WTC11 (cell line): ENCODE data around the gene ZFHX3. TPM values are rescaled to one million over a fixed set of nuclear protein-coding genes. Genes with fewer than 3 reads are reported as not detected.

Experiments used
- ATAC-seq: fragments of 200-7000 bp; cut with Tn5 transposase; 2 replicates; pipeline ENCODE4 v1.10.0; 2021; ENCODE audit warnings: mild to moderate bottlenecking, moderate library complexity
- CTCF ChIA-PET: fragments of 300-600 bp; sonication (Branson Sonifier 250); formaldehyde crosslinking; loops from one replicate; lab custom pipeline; 2021; ENCODE audit warnings: antibody characterized with exemption; lab: Charles Lee
- POLR2A ChIA-PET: fragments of 350-600 bp; sonication (Branson Sonifier 250); formaldehyde crosslinking; loops from one replicate; lab custom pipeline; 2021; ENCODE audit warnings: antibody characterized with exemption; lab: Charles Lee
- DNase-seq: peaks from one replicate; pipeline ENCODE4 v3.0.0; 2021; ENCODE audit warnings: low spot score
- H3K27ac Mint-ChIP-seq: 2 replicates; pipeline ENCODE4 v1.8.0; 2021; ENCODE audit warnings: mixed read lengths
- H3K27me3 Mint-ChIP-seq: 2 replicates; pipeline ENCODE4 v1.8.0; 2021; ENCODE audit warnings: low read depth, mild to moderate bottlenecking, moderate library complexity, mixed read lengths
- H3K36me3 Mint-ChIP-seq: 2 replicates; pipeline ENCODE4 v1.8.0; 2021; ENCODE audit warnings: mixed read lengths
- H3K4me1 Mint-ChIP-seq: 2 replicates; pipeline ENCODE4 v1.8.0; 2022; ENCODE audit warnings: mixed read lengths
- H3K4me3 Mint-ChIP-seq: 2 replicates; pipeline ENCODE4 v1.8.0; 2021; ENCODE audit warnings: mild to moderate bottlenecking, moderate library complexity, mixed read lengths
- H3K9me3 Mint-ChIP-seq: 2 replicates; pipeline ENCODE4 v1.8.0; 2021; ENCODE audit warnings: mixed read lengths
- AR ChIP-seq: fragments of 250-450 bp; sonication (Bioruptor Pico); IDR thresholded peaks from 2 replicates; pipeline ENCODE4 v1.9.0; 2021; ENCODE audit warnings: mild to moderate bottlenecking
- ATF3 ChIP-seq: sonication (generic); formaldehyde crosslinking; conservative IDR thresholded peaks from 2 replicates; pipeline ENCODE4 v1.8.1; 2022; ENCODE audit warnings: mild to moderate bottlenecking, missing genetic modification reagents
- E2F1 ChIP-seq: sonication (generic); formaldehyde crosslinking; IDR thresholded peaks from 2 replicates; pipeline ENCODE4 v1.8.0; 2022; ENCODE audit warnings: mild to moderate bottlenecking, missing genetic modification reagents
- E2F4 ChIP-seq: sonication (generic); formaldehyde crosslinking; IDR thresholded peaks from 2 replicates; pipeline ENCODE4 v1.8.1; 2022; ENCODE audit warnings: low read depth, mild to moderate bottlenecking, moderate library complexity, missing genetic modification reagents, borderline replicate concordance
- EMX1 ChIP-seq: fragments of 250-450 bp; sonication (Bioruptor Pico); IDR thresholded peaks from 2 replicates; pipeline ENCODE4 v1.8.0; 2021; ENCODE audit warnings: mild to moderate bottlenecking
- FOXJ3 ChIP-seq: sonication (generic); formaldehyde crosslinking; IDR thresholded peaks from 2 replicates; pipeline ENCODE4 v1.9.0; 2021; ENCODE audit warnings: missing genetic modification reagents, mild to moderate bottlenecking, borderline replicate concordance
- KAT7 ChIP-seq: sonication (generic); formaldehyde crosslinking; IDR thresholded peaks from 2 replicates; pipeline ENCODE4 v1.8.1; 2023; ENCODE audit warnings: missing genetic modification reagents, mild to moderate bottlenecking, borderline replicate concordance
- MLX ChIP-seq: sonication (generic); formaldehyde crosslinking; IDR thresholded peaks from 2 replicates; pipeline ENCODE4 v1.8.1; 2023; ENCODE audit warnings: mild to moderate bottlenecking, missing genetic modification reagents, moderate library complexity
- MXD4 ChIP-seq: fragments of 250-450 bp; sonication (Bioruptor Pico); IDR thresholded peaks from 2 replicates; pipeline ENCODE4 v1.8.0; 2021; ENCODE audit warnings: mild to moderate bottlenecking, moderate library complexity, borderline replicate concordance
- PREB ChIP-seq: sonication (generic); formaldehyde crosslinking; IDR thresholded peaks from 2 replicates; pipeline ENCODE4 v1.8.1; 2022; ENCODE audit warnings: mild to moderate bottlenecking, missing genetic modification reagents, moderate library complexity, borderline replicate concordance
- PRRX2 ChIP-seq: fragments of 250-450 bp; sonication (Bioruptor Pico); IDR thresholded peaks from 2 replicates; pipeline ENCODE4 v1.8.0; 2021; ENCODE audit warnings: mild to moderate bottlenecking
- SMAD3 ChIP-seq: sonication (generic); formaldehyde crosslinking; IDR thresholded peaks from 2 replicates; pipeline ENCODE4 v1.8.0; 2022; ENCODE audit warnings: missing genetic modification reagents, mild to moderate bottlenecking, borderline replicate concordance
- SMAD4 ChIP-seq: sonication (generic); formaldehyde crosslinking; IDR thresholded peaks from 2 replicates; pipeline ENCODE4 v1.8.0; 2022; ENCODE audit warnings: mild to moderate bottlenecking, missing genetic modification reagents
- SOX15 ChIP-seq: fragments of 250-450 bp; sonication (Bioruptor Pico); IDR thresholded peaks from 2 replicates; pipeline ENCODE4 v1.9.0; 2021; ENCODE audit warnings: mild to moderate bottlenecking
- TCF7 ChIP-seq: sonication (generic); formaldehyde crosslinking; IDR thresholded peaks from 2 replicates; pipeline ENCODE4 v1.8.0; 2022; ENCODE audit warnings: mild to moderate bottlenecking, low read depth, missing genetic modification reagents, moderate library complexity
- TEAD4 ChIP-seq: sonication (generic); formaldehyde crosslinking; IDR thresholded peaks from 2 replicates; pipeline ENCODE4 v1.8.0; 2022; ENCODE audit warnings: mild to moderate bottlenecking, missing genetic modification reagents
- ZNF138 ChIP-seq: sonication (generic); formaldehyde crosslinking; conservative IDR thresholded peaks from 2 replicates; pipeline ENCODE4 v1.8.1; 2022; ENCODE audit warnings: mild to moderate bottlenecking, moderate library complexity, missing genetic modification reagents
- ZNF416 ChIP-seq: fragments of 250-450 bp; sonication (Bioruptor Pico); IDR thresholded peaks from 2 replicates; pipeline ENCODE4 v1.9.0; 2021; ENCODE audit warnings: mild to moderate bottlenecking, inconsistent platforms
- ZNF425 ChIP-seq: fragments of 250-450 bp; sonication (Bioruptor Pico); conservative IDR thresholded peaks from 2 replicates; pipeline ENCODE4 v1.9.0; 2021; ENCODE audit warnings: mild to moderate bottlenecking
- ZNF671 ChIP-seq: fragments of 250-450 bp; sonication (Bioruptor Pico); IDR thresholded peaks from 2 replicates; pipeline ENCODE4 v1.8.0; 2021; ENCODE audit warnings: mild to moderate bottlenecking
- ZSCAN18 ChIP-seq: fragments of 250-450 bp; sonication (Bioruptor Pico); IDR thresholded peaks from 2 replicates; pipeline ENCODE4 v2.1.2; 2022; ENCODE audit warnings: mild to moderate bottlenecking, moderate library complexity
- total RNA-seq: library from RNA; stranded (reverse); gene quantifications from 3 replicates; pipeline ENCODE4 v1.2.3, GENCODE V29; 2021

Gene ZFHX3
- total RNA-seq, 1 experiment from 2014 or later: 5.7 TPM

GRCh38 chr16:73006026-73006425 is 41.9 kb downstream of the ZFHX3 start:
- DNase-seq (no peak), ATAC-seq (no peak)
- no peak overlapping the region for H3K27ac Mint-ChIP-seq
- ChIA-PET CTCF (interaction anchor here (0.6 to 6.1 kb wide), 3 partner anchors 11 to 30 kb away, joined by 3 to 47 read pairs (median 3); no protein-coding TSS in a partner anchor), POLR2A (interaction anchor here (1.1 kb wide), 1 partner anchor 11 kb away, joined by 3 read pairs; no protein-coding TSS in a partner anchor)
- H3K4me3 Mint-ChIP-seq: no peak overlapping the region
- peaks cover 8% of the 10 kb centered on the region for H3K36me3 Mint-ChIP-seq
- H3K4me1 Mint-ChIP-seq: peaks cover 17% of the 10 kb centered on the region
- peaks cover 15% of the 10 kb centered on the region for H3K9me3 Mint-ChIP-seq
- peaks cover 3% of the 10 kb centered on the region for H3K27me3 Mint-ChIP-seq
- no peak for TF ChIP-seq E2F1 (CRISPR knock-in tag)
- no peak for TF ChIP-seq SMAD3 (CRISPR knock-in tag)
- TF ChIP-seq ZNF671 (CRISPR knock-in tag): no peak
- no peak for TF ChIP-seq ZNF416 (CRISPR knock-in tag)
- no peak for TF ChIP-seq KAT7 (CRISPR knock-in tag)

- POLR2A ChIA-PET: interaction anchor here (0.9 kb wide), 1 partner anchor 19 kb away, joined by 3 read pairs; no protein-coding TSS in a partner anchor
- no peak overlapping the region for H3K27ac Mint-ChIP-seq
- H3K27me3 Mint-ChIP-seq: peaks cover 5% of the 10 kb centered on the region
- ATAC-seq (no peak), DNase-seq (no peak)
- TF ChIP-seq MLX (CRISPR knock-in tag) (no peak), ZNF425 (no peak), TCF7 (CRISPR knock-in tag) (no peak), KAT7 (CRISPR knock-in tag) (no peak), EMX1 (CRISPR knock-in tag) (no peak), FOXJ3 (CRISPR knock-in tag) (no peak), AR (CRISPR knock-in tag) (no peak), ZSCAN18 (CRISPR knock-in tag) (no peak), ZNF138 (CRISPR knock-in tag) (no peak), TEAD4 (CRISPR knock-in tag) (no peak), SOX15 (CRISPR knock-in tag) (no peak), ZNF671 (CRISPR knock-in tag) (no peak), PREB (CRISPR knock-in tag) (no peak), PRRX2 (CRISPR knock-in tag) (no peak), E2F4 (no peak), MXD4 (CRISPR knock-in tag) (no peak), ATF3 (CRISPR knock-in tag) (no peak), SMAD4 (no peak)
- H3K36me3 Mint-ChIP-seq: peaks cover 16% of the 10 kb centered on the region
- peaks cover 22% of the 10 kb centered on the region for H3K9me3 Mint-ChIP-seq
- H3K4me3 Mint-ChIP-seq: no peak overlapping the region
- peaks cover 5% of the 10 kb centered on the region for H3K4me1 Mint-ChIP-seq
- CTCF ChIA-PET: interaction anchor here (0.8 to 6.1 kb wide), 3 partner anchors 8 to 170 kb away, joined by 3 to 47 read pairs (median 3); no protein-coding TSS in a partner anchor
These were observed 45.1 kb downstream of the ZFHX3 start for GRCh38 chr16:73002866-73003265.
